ENCODE measurements around the gene PTPN22. TPM values are rescaled to one million over a fixed set of nuclear protein-coding genes. Genes with fewer than 3 reads are reported as not detected.

The PTPN22 gene
- total and polyA plus RNA-seq, 9 of the 15 experiments (the other 6 are each of a cell fraction or from before 2014, with no cell fraction given), result 0.45 to 4.6 (median 1.1) TPM

- intact Hi-C loops (cut with micrococcal nuclease), result no loop called here
- ChIA-PET POLR2A (no interaction called here), CTCF (ENCODE audit: low intra/inter-chr PET ratio) (interaction anchor here (0.7 kb wide), 1 partner anchor 53 kb away, joined by 6 read pairs; no protein-coding TSS in a partner anchor)
- H3K4me3 ChIP-seq, result no peak overlapping the region
- H3K4me2 ChIP-seq (ENCODE audit: insufficient read depth, low read length), result no peak overlapping the region
- H2AFZ ChIP-seq (ENCODE audit: low read depth, low read length), result no peak overlapping the region
- no peaks in the 10 kb centered on the region for H4K20me1 ChIP-seq (replicated peaks; ENCODE audit: control insufficient read depth, insufficient read depth, low read length)
- peaks cover 75% of the 10 kb centered on the region for H3K36me3 ChIP-seq (ENCODE audit: control insufficient read depth, insufficient read depth, low read length)
- no peak overlapping the region for H3K27ac ChIP-seq (ENCODE audit: extremely low read depth, low read depth, low read length)
- H3K4me1 ChIP-seq (replicated peaks in 1 of 2; ENCODE audit: control insufficient read depth in 2 of 2, insufficient read depth in 2 of 2, low read length in 2 of 2), result peaks cover 1 to 3% of the 10 kb centered on the region in 2 experiments; a peak in 3 of 5 replicates
- BruUV-seq (replicated peaks), result no TSS peak
- TF ChIP-seq PTRF (tag; IDR thresholded peaks at IDR 0.05), result no peak
- peak; percentile 32; the same call in 1 of the 2 replicates for TF ChIP-seq ATF3 (IDR thresholded peaks at IDR 0.05)
- TF ChIP-seq ATF3 (CRISPR knock-in tag; conservative IDR thresholded peaks at IDR 0.05), result no peak
- ATAC-seq (no peak), FAIRE-seq (peak; percentile 29), DNase-seq (ENCODE audit: extremely low read depth in 1 of 4, low spot score in 3 of 4) (no peak)
- no peaks in the 10 kb centered on the region for H3K9me3 ChIP-seq (replicated peaks; ENCODE audit: control insufficient read depth, insufficient read depth, low read depth, low read length)
- peaks cover 8% of the 10 kb centered on the region for H3K79me2 ChIP-seq (ENCODE audit: control insufficient read depth, insufficient read depth, low read length)
- in situ Hi-C loops (cut with MboI), result no loop called here
- no peaks in the 10 kb centered on the region for H3K9me1 ChIP-seq (ENCODE audit: control insufficient read depth, insufficient read depth, low read length)
- 70% methylated on average over 1 of the region's 1 CpG for WGBS (ENCODE audit: insufficient coverage, low coverage, missing lambda C conversion rate)
- no peaks in the 10 kb centered on the region for H3K27me3 ChIP-seq (ENCODE audit: control insufficient read depth in 2 of 2, insufficient read depth in 2 of 2, low read length in 2 of 2)
- no peak overlapping the region for H3K9ac ChIP-seq (ENCODE audit: insufficient read depth in 1 of 2, low read depth in 2 of 2, low read length in 2 of 2)
These were observed 26.8 kb upstream of the PTPN22 start for GRCh38 chr1:113898241-113898814.

- DNase-seq (ENCODE audit: extremely low read depth in 1 of 4, low spot score in 3 of 4) (no peak), FAIRE-seq (no peak), ATAC-seq (no peak)
- in situ Hi-C loops (cut with MboI) (no loop called here), intact Hi-C loops (cut with micrococcal nuclease) (no loop called here)
- H3K4me1 ChIP-seq (replicated peaks in 1 of 2; ENCODE audit: control insufficient read depth in 2 of 2, insufficient read depth in 2 of 2, low read length in 2 of 2), result no peaks in the 10 kb centered on the region
- H2AFZ ChIP-seq (ENCODE audit: low read depth, low read length), result no peak overlapping the region
- no peak overlapping the region for H3K4me2 ChIP-seq (ENCODE audit: insufficient read depth, low read length)
- no peaks in the 10 kb centered on the region for H3K9me3 ChIP-seq (replicated peaks; ENCODE audit: control insufficient read depth, insufficient read depth, low read depth, low read length)
- H3K9me1 ChIP-seq (ENCODE audit: control insufficient read depth, insufficient read depth, low read length), result no peaks in the 10 kb centered on the region
- BruUV-seq (replicated peaks), result no TSS peak
- H4K20me1 ChIP-seq (replicated peaks; ENCODE audit: control insufficient read depth, insufficient read depth, low read length), result no peaks in the 10 kb centered on the region
- no peak overlapping the region for H3K4me3 ChIP-seq
- no peak overlapping the region for H3K27ac ChIP-seq (ENCODE audit: extremely low read depth, low read depth, low read length)
- no peak overlapping the region for H3K9ac ChIP-seq (ENCODE audit: insufficient read depth in 1 of 2, low read depth in 2 of 2, low read length in 2 of 2)
- no peaks in the 10 kb centered on the region for H3K79me2 ChIP-seq (ENCODE audit: control insufficient read depth, insufficient read depth, low read length)
- no peaks in the 10 kb centered on the region for H3K27me3 ChIP-seq (ENCODE audit: control insufficient read depth in 2 of 2, insufficient read depth in 2 of 2, low read length in 2 of 2)
- H3K36me3 ChIP-seq (ENCODE audit: control insufficient read depth, insufficient read depth, low read length), result peaks cover 57% of the 10 kb centered on the region
- WGBS (ENCODE audit: insufficient coverage, low coverage, missing lambda C conversion rate), result 76% methylated on average over 8 of the region's 8 CpGs
- ChIA-PET POLR2A (interaction anchor here (1.0 to 2.5 kb wide), 3 partner anchors 9 to 14 kb away, joined by 4 to 8 read pairs (median 6); partner anchors contain the start of genes AP4B1 and DCLRE1B), CTCF (ENCODE audit: low intra/inter-chr PET ratio) (no interaction called here)
- no peak for TF ChIP-seq ZNF212 (CRISPR knock-in tag; IDR thresholded peaks at IDR 0.05)
- TF ChIP-seq MECOM (CRISPR knock-in tag; IDR thresholded peaks at IDR 0.05), result no peak
- no peak for TF ChIP-seq RBFOX2 (IDR thresholded peaks at IDR 0.05; ENCODE audit: low read depth, low read length)
- TF ChIP-seq GABPB2 (CRISPR knock-in tag; conservative IDR thresholded peaks at IDR 0.05), result no peak
- no peak for TF ChIP-seq SMC3 (conservative IDR thresholded peaks at IDR 0.05; ENCODE audit: insufficient read depth, low read depth, low read length)
- TF ChIP-seq CREB1 (IDR thresholded peaks at IDR 0.05), result no peak
- no peak for TF ChIP-seq CREB1 (CRISPR knock-in tag; IDR thresholded peaks at IDR 0.05)
- no peak for TF ChIP-seq TARDBP (IDR thresholded peaks at IDR 0.05)
- no peak for TF ChIP-seq CBX8 (IDR thresholded peaks at IDR 0.05; ENCODE audit: borderline replicate concordance, extremely low read depth, low read depth, low read length, poor library complexity, severe bottlenecking)
- no peak for TF ChIP-seq RBM22 (IDR thresholded peaks at IDR 0.05; ENCODE audit: low read depth, low read length, poor library complexity, severe bottlenecking)
- no peak for TF ChIP-seq ATF6 (CRISPR knock-in tag; IDR thresholded peaks at IDR 0.05)
These were observed 24.4 kb upstream of the PTPN22 start for GRCh38 chr1:113895961-113896360.

Measured in K562 (cell line).